ENCODE measurements around the gene SRM.

DNA sequence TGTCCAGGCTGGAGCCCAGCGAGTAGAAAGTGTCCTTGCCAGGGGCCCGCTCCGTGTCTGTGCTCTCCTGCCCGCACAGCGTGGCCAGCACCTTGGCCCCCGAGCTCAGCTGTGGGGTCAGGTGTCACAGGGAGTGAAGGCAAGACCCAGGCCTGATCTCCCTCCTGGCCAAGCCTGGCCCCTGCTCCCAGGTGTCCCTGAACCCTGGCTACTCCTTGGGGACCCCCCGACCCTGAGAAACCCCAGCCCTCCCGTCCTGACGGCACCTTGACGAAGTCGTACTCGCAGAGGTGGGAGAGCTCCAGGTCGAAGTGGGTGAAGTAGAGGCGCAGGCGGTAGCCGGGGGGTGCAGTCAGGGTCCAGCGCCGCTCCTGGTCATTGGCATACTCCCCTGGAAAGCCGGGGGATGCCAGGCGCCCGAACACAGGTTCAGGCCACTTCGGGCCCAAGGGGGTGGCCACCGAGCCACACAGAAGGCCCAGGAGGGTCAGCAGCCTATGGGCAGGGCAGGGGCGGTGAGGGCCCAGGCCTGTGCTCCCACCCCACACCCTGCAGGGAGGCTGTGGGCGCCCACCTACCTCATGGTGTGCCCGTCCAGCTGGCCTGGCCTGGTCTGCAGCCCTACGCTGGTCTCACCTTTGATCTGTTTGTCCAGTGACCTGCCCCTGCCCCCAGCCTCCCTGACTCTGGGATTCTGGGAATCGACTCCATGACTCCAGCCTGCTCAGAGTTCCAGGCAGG, 13.0 kb downstream of the SRM start, which contains the start of gene MASP2:
- TF ChIP-seq, protein P1, sequence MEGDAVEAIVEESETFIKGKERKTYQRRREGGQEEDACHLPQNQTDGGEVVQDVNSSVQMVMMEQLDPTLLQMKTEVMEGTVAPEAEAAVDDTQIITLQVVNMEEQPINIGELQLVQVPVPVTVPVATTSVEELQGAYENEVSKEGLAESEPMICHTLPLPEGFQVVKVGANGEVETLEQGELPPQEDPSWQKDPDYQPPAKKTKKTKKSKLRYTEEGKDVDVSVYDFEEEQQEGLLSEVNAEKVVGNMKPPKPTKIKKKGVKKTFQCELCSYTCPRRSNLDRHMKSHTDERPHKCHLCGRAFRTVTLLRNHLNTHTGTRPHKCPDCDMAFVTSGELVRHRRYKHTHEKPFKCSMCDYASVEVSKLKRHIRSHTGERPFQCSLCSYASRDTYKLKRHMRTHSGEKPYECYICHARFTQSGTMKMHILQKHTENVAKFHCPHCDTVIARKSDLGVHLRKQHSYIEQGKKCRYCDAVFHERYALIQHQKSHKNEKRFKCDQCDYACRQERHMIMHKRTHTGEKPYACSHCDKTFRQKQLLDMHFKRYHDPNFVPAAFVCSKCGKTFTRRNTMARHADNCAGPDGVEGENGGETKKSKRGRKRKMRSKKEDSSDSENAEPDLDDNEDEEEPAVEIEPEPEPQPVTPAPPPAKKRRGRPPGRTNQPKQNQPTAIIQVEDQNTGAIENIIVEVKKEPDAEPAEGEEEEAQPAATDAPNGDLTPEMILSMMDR (IDR thresholded peaks at IDR 0.05; ENCODE audit: borderline replicate concordance, extremely low read depth, low read length, poor library complexity, severe bottlenecking), result no peak
- no peak for TF ChIP-seq EZH2 (IDR thresholded peaks at IDR 0.05; ENCODE audit: borderline replicate concordance, low read depth, low read length, severe bottlenecking)
